Natural killer cell (primary cell): ENCODE data around the gene TSFM. TPM values are rescaled to one million over a fixed set of nuclear protein-coding genes. Genes with fewer than 3 reads are reported as not detected.
A peak's percentile ranks its signal among the peaks of the same experiment; 100 is the strongest.

Experiments
- ATAC-seq, 3 donors: fragments of 150-1000 bp in 2 of 3; fragments of 200-7000 bp in 1 of 3; cut with Tn5 transposase; 1 replicate in 1 of 3; 2 replicates in 2 of 3; pipeline ENCODE4 v1.10.0; 2021; ENCODE audit warnings: mild to moderate bottlenecking in 2 of 3, moderate library complexity in 2 of 3
- DNase-seq, 2 donors: peaks; one replicate each; pipeline versions ENCODE4 v3.0.0 to v3.0.0-alpha.2; 2013 to 2021; ENCODE audit warnings: mixed read lengths in 1 of 2
- H3K27ac ChIP-seq: one replicate; pipeline ENCODE4 v1.5.1; 2013; ENCODE audit warnings: mild to moderate bottlenecking, low read length
- H3K27me3 ChIP-seq: one replicate; pipeline ENCODE4 v1.6.1; 2013; ENCODE audit warnings: low read length; ENCODE audit not compliant: control insufficient read depth, insufficient read depth
- H3K36me3 ChIP-seq: one replicate; pipeline ENCODE4 v1.6.1; 2013; ENCODE audit warnings: low read length; ENCODE audit not compliant: control insufficient read depth, insufficient read depth
- H3K4me1 ChIP-seq: one replicate; pipeline ENCODE4 v1.6.1; 2013; ENCODE audit warnings: low read length; ENCODE audit not compliant: control insufficient read depth, insufficient read depth
- H3K4me3 ChIP-seq: one replicate; pipeline ENCODE4 v1.5.1; 2013; ENCODE audit warnings: low read length
- H3K9me3 ChIP-seq: one replicate; pipeline ENCODE4 v1.6.1; 2013; ENCODE audit warnings: low read length; ENCODE audit not compliant: control insufficient read depth, insufficient read depth
- H3K27ac Mint-ChIP-seq, 2 donors: one replicate each; pipeline ENCODE4 v1.8.0; 2022; ENCODE audit warnings: mild to moderate bottlenecking in 2 of 2, mixed read lengths in 2 of 2, moderate library complexity in 1 of 2
- H3K27me3 Mint-ChIP-seq, 2 donors: one replicate each; pipeline ENCODE4 v1.8.0; 2022; ENCODE audit warnings: low read depth in 2 of 2, mixed read lengths in 2 of 2
- H3K36me3 Mint-ChIP-seq: one replicate; pipeline ENCODE4 v1.8.0; 2022; ENCODE audit warnings: mixed read lengths
- H3K4me1 Mint-ChIP-seq, 2 donors: one replicate each; pipeline ENCODE4 v1.8.0; 2022; ENCODE audit warnings: mixed read lengths in 2 of 2
- H3K4me3 Mint-ChIP-seq: one replicate; pipeline ENCODE4 v1.8.0; 2022; ENCODE audit warnings: mild to moderate bottlenecking, moderate library complexity, mixed read lengths
- H3K9me3 Mint-ChIP-seq, 2 donors: one replicate each; pipeline ENCODE4 v1.8.0; 2022; ENCODE audit warnings: mixed read lengths in 2 of 2
- CTCF ChIP-seq: fragments of 200-600 bp; IDR thresholded peaks from one replicate; pipeline ENCODE4 v1.8.0; 2022; ENCODE audit warnings: antibody characterized with exemption
- WGBS: methylation state at CpG from one replicate; pipeline ENCODE4 v1.1.7; 2013; ENCODE audit warnings: missing lambda C conversion rate; ENCODE audit not compliant: insufficient coverage; 5-methylcytosine and 5-hydroxymethylcytosine counted together
- intact Hi-C: fragments of 100-400 bp; cut with micrococcal nuclease; formaldehyde crosslinking; loops from one replicate; pipeline ENCODE4 v1.14.2; 2022
- total RNA-seq, 4 donors: library from RNA; stranded (reverse); fragments of 120-200 nt in 1 of 4; gene quantifications; one replicate each; pipeline versions ENCODE4 v1.2.3 to v1.2.4, GENCODE V29; 2013 to 2022

Gene TSFM
- total RNA-seq, 3 donors from 2014 or later (not counting 1 experiment from before 2014, with no cell fraction given) = 17.6 to 19.7 (median 17.7) TPM

GRCh38 chr12:57835366-57836288 is 53.0 kb downstream of the TSFM start:
- 58% methylated on average over 9 of the region's 9 CpGs for WGBS
- intact Hi-C loops = no loop called here
- Histone ChIP-seq H3K27me3 (no peaks in the 10 kb centered on the region), H3K9me3 (no peaks in the 10 kb centered on the region), H3K36me3 (no peaks in the 10 kb centered on the region), H3K27ac (peak overlapping the region; percentile 52), H3K4me1 (peaks cover 95% of the 10 kb centered on the region), H3K4me3 (no peak overlapping the region)
- Mint-ChIP-seq H3K4me1 (peaks cover 76 to 89% of the 10 kb centered on the region in 2 donors), H3K27me3 (no peaks in the 10 kb centered on the region), H3K27ac (peak overlapping the region; percentile 85 to 95), H3K9me3 (no peaks in the 10 kb centered on the region), H3K36me3 (no peaks in the 10 kb centered on the region), H3K4me3 (peak overlapping the region; percentile 62)
- no peak for TF ChIP-seq CTCF
- ATAC-seq (no peak), DNase-seq (no peak)

GRCh38 chr12:57836442-57837375 is 54.1 kb downstream of the TSFM start:
- Mint-ChIP-seq H3K4me3 (peak overlapping the region; percentile 62), H3K9me3 (no peaks in the 10 kb centered on the region), H3K36me3 (no peaks in the 10 kb centered on the region), H3K27me3 (no peaks in the 10 kb centered on the region), H3K27ac (peak overlapping the region; percentile 85 to 95), H3K4me1 (peaks cover 81 to 94% of the 10 kb centered on the region in 2 donors)
- H3K9me3 ChIP-seq = no peaks in the 10 kb centered on the region
- no peak for TF ChIP-seq CTCF
- H3K27me3 ChIP-seq = no peaks in the 10 kb centered on the region
- peak overlapping the region; percentile 52 for H3K27ac ChIP-seq
- DNase-seq (peak in 1 of 2 donors; percentile 70), ATAC-seq (peak; percentile 43 to 59 (median 50))
- peaks cover 94% of the 10 kb centered on the region for H3K4me1 ChIP-seq
- intact Hi-C loops = no loop called here
- WGBS = 15% methylated on average over 13 of the region's 13 CpGs
- no peak overlapping the region for H3K4me3 ChIP-seq
- H3K36me3 ChIP-seq = no peaks in the 10 kb centered on the region

- H3K9me3 ChIP-seq = no peaks in the 10 kb centered on the region
- WGBS = 27% methylated on average over 5 of the region's 5 CpGs
- ATAC-seq = peak in 2 of 3 donors; percentile 42 to 48
- no peaks in the 10 kb centered on the region for H3K36me3 ChIP-seq
- H3K9me3 Mint-ChIP-seq = no peaks in the 10 kb centered on the region
- no peaks in the 10 kb centered on the region for H3K27me3 ChIP-seq
- peak overlapping the region; percentile 73 for H3K4me3 Mint-ChIP-seq
- H3K27ac Mint-ChIP-seq = peak overlapping the region; percentile 85 to 95
- peak overlapping the region; percentile 47 for H3K27ac ChIP-seq
- peak in 1 of 2 donors; percentile 65 for DNase-seq
- intact Hi-C loops = no loop called here
- peaks cover 85 to 95% of the 10 kb centered on the region in 2 donors for H3K4me1 Mint-ChIP-seq
- no peaks in the 10 kb centered on the region for H3K36me3 Mint-ChIP-seq
- no peaks in the 10 kb centered on the region for H3K27me3 Mint-ChIP-seq
- H3K4me1 ChIP-seq = peaks cover 89% of the 10 kb centered on the region
- no peak overlapping the region for H3K4me3 ChIP-seq
- no peak for TF ChIP-seq CTCF
Observed at GRCh38 chr12:57837864-57838562, 55.4 kb downstream of the TSFM start.
